GM12874 (cell line): ENCODE results near the gene ATP23.

ENCODE experiments used
- TF ChIP-seq, protein P1 (sequence below): IDR thresholded peaks from 2 replicates; pipeline ENCODE4 v1.5.1; 2011; ENCODE audit warnings: low read depth, mild to moderate bottlenecking, control low read depth, low read length, moderate library complexity; ENCODE audit not compliant: insufficient read depth

The ATP23 gene

DNA sequence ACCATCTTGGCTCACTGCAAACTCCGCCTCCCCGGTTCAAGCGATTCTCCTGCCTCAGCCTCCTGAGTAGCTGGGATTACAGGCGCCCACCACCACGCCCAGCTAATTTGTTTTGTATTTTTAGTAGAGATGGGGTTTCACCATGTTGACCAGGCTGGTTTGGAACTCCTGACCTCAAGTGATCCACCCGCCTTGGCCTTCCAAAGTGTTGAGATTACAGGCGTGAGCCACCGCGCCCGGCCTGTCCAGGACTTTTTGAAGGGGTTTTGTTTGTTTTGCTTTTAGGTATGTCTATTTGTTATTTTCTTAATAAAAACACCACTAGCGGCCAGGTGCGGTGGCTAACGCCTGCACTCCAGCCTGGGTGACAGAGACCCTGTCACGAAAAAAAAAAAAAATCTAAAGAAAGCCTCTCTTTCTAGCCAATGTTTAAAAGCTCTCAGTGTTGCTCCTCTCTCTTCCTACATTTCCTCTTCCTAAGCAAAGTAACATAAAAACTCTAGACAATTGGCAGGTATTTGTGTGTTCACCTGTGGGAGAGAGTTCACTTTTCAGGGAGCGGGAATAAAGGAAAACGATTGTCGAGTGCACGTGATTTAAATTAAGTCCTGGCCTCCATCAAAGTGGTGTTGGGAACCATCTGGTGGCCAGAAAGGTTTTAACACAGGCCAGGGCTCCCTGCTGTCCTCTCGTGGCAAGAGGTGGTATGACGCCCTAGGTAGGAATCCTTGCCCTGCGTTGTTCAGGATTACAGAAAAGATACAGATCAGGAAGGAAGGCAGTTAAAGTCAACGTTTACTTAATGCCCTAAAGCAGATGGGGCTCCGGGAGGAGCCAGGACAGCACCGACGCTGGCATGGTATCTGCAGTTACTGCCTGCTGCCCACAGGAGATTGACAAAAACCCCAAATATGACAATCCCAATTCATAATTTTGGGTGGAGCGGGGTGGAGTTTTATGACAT, 36.2 kb upstream of the ATP23 start:
- TF ChIP-seq, protein P1, sequence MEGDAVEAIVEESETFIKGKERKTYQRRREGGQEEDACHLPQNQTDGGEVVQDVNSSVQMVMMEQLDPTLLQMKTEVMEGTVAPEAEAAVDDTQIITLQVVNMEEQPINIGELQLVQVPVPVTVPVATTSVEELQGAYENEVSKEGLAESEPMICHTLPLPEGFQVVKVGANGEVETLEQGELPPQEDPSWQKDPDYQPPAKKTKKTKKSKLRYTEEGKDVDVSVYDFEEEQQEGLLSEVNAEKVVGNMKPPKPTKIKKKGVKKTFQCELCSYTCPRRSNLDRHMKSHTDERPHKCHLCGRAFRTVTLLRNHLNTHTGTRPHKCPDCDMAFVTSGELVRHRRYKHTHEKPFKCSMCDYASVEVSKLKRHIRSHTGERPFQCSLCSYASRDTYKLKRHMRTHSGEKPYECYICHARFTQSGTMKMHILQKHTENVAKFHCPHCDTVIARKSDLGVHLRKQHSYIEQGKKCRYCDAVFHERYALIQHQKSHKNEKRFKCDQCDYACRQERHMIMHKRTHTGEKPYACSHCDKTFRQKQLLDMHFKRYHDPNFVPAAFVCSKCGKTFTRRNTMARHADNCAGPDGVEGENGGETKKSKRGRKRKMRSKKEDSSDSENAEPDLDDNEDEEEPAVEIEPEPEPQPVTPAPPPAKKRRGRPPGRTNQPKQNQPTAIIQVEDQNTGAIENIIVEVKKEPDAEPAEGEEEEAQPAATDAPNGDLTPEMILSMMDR = peak; percentile 100

DNA sequence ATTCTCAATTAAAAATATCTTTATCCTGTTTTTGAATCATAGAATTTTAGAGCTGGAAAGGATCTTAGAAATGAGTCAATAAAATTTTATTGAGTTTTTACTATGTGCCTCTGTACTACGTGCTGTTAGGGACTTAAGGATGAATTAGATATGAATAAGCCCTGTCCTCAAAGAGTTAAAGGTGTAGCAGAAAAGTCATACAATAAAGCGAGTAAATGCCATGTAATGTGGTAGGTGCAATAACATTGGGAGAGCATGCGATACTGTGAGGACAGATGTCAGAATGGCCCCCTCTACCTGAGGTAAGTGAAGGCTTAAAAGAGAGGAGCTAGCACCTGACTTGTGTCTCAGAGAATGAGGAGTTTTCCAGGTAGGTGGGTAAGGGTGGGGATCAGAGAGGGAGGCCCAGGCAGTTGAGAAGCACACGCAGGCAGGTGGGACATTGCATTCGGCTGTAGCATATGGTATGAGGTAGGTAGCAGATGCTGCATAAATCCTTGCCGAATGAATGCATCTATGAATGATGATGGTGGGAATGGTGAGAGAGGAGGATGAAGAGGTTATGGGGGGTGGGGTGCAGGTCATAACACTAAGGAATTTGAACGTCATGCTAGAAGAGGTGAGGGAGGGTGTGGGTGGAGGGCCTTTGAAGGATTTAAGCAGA, 35.4 kb upstream of the ATP23 start:
- TF ChIP-seq, protein P1 = no peak

DNA sequence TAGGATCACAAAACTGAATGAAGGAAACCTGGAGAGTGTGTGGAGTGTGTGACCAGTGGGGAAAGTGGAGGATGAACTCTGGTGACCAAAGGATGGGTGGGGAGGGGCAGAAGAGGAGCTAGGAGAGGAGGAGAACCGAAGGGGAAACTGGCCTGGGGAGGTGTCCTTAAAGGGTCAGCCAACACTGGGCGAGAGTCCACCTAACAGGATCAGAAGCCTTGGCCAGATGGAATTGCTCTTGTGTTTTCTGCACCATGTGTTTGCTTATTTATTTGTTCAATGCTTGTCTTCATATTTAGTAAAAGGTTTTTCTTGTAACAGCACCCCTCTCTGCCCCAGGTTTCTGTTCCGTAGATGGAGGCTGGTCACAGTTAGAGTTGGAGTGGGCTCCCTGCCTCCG, 34.5 kb upstream of the ATP23 start:
- TF ChIP-seq, protein P1 = no peak

DNA sequence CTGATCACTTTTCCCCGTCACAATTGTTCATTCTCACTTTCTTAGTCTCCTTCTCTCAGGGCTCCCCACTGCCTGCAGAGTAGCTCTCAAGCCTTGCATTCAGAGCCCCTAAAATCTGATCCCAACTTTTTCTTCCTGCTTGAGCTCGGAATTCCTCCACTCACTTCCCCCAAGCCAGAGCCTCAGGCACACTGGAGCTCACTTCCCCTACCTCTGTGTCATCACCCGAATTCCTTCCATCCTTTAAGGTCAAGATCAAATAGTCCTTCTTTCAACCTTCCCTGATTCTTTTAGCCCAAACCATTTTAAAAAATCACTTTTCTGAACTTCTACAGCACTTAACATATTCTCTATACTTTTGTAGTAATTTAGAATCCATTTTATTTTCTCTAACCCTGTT, 34.1 kb upstream of the ATP23 start:
- TF ChIP-seq, protein P1 = no peak

DNA sequence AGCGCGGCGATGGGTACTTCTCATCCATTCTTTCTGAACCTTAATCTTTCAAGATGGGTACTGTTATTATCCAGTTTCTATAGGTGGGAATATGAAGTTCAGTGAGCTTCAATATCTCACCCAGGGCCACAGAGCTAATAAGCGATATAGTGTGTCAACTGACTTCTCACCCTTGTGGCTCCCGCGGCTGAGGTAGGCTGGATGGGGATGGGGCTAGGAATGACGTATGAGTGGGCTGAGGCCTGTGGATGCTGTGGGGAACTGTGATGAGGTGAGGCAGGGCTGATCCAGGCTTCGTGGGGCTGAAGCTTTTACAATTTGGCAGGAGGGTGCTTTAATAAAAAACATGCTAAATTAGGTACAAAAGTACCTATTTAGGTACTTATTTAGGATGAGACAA, 32.9 kb upstream of the ATP23 start:
- TF ChIP-seq, protein P1 = no peak

DNA sequence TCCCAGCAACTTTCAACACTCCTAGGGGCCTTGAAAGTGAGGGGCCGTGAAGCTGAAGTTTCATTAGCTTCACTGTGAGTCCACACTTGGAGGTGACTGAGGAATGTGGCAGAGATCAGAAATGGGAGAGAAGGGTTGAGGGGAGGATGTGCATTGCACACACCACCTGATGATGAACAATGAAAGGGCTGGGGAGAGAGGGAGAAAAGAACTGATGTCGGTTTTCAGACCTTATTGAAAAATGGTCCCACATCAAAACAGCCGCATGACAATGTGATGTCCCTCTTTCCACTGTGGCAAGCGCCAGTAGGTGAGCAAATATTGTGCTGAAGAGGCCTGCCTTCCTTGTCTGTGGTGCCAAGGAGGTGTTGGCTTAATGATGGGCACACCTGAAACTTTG, 32.3 kb upstream of the ATP23 start:
- TF ChIP-seq, protein P1 = no peak

DNA sequence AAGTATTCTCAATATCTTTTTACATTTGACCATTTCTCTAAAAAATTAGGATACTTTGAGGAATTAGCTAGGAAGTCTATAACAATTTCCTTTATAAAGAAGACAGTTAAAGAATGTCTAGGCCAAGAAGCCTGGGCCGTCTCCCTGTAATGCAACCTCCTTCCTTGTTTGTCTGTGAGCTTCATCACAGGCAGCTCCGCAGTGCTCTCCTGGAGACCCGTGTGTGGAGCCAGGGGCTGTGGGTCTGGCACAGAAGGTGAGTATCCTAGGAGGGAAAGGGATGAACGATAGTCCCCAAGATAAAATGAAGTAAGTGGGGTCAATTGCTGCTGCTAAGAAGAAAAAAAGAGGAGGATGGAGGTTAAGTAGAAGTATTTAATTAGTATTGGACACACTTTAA, 31.8 kb upstream of the ATP23 start:
- TF ChIP-seq, protein P1 = no peak
